ENCODE measurements around the gene OR5V1. TPM values are rescaled to one million over a fixed set of nuclear protein-coding genes. Genes with fewer than 3 reads are reported as not detected.
"Not testable (repeated sequence)": the region's sequence is repeated elsewhere in the genome, so short reads cannot be mapped to it uniquely, and the experiment has no call there.

OR5V1 gene
- total RNA-seq, 3 donors from 2014 or later: not detected

GRCh38 chr6:29323332-29323731, 45.3 kb downstream of the OR5V1 start:
- H3K27me3 Mint-ChIP-seq (ENCODE audit: low read depth): peaks cover 35% of the 10 kb centered on the region
- H3K36me3 Mint-ChIP-seq (ENCODE audit: insufficient read depth); H3K4me1 Mint-ChIP-seq (ENCODE audit: low read depth); H3K9me3 Mint-ChIP-seq; H3K4me3 Mint-ChIP-seq; ATAC-seq; DNase-seq: not testable (repeated sequence)

GRCh38 chr6:29319931-29320330, 48.7 kb downstream of the OR5V1 start:
- H3K36me3 Mint-ChIP-seq (ENCODE audit: insufficient read depth): no peaks in the 10 kb centered on the region
- H3K4me1 Mint-ChIP-seq (ENCODE audit: low read depth): no peaks in the 10 kb centered on the region
- H3K4me3 Mint-ChIP-seq: no peak overlapping the region
- DNase-seq: no peak
- peaks cover 15% of the 10 kb centered on the region for H3K27me3 Mint-ChIP-seq (ENCODE audit: low read depth)
- no peaks in the 10 kb centered on the region for H3K9me3 Mint-ChIP-seq
- ATAC-seq: no peak

Other genes starting within 250 kb of the OR5V1 start
- not detected for gene OR2J2, start 198.0 kb downstream of the OR5V1 start, total RNA-seq
- gene OR14J1, start 67.2 kb downstream of the OR5V1 start, total RNA-seq: not detected
- gene OR12D3, start 6.4 kb upstream of the OR5V1 start, total RNA-seq: not detected
- gene OR12D2, start 26.8 kb upstream of the OR5V1 start, total RNA-seq: not detected
- not detected for gene OR12D1, start 46.1 kb upstream of the OR5V1 start, total RNA-seq
- gene OR10C1, start 70.4 kb upstream of the OR5V1 start, total RNA-seq: not detected
- not detected for gene OR11A1, start 88.2 kb upstream of the OR5V1 start, total RNA-seq
- not detected for gene OR2H1, start 88.3 kb upstream of the OR5V1 start, total RNA-seq
- not detected for gene MAS1L, start 119.1 kb upstream of the OR5V1 start, total RNA-seq
- gene UBD, start 190.9 kb upstream of the OR5V1 start, total RNA-seq: 1 to 10 TPM; 1.6 to 3.5 (median 3.3) TPM
- not detected for gene OR2H2, start 216.3 kb upstream of the OR5V1 start, total RNA-seq